ENCODE measurements around the gene ENTR1. TPM values are rescaled to one million over a fixed set of nuclear protein-coding genes. Genes with fewer than 3 reads are reported as not detected.

ENTR1 gene
- total and polyA plus RNA-seq, 2 donors (not counting 1 experiment from before 2014, with no cell fraction given): 77.7 to 86.3 TPM

- intact Hi-C loops (cut with micrococcal nuclease): no loop called here
- H3K79me2 ChIP-seq (ENCODE audit: control insufficient read depth, insufficient read depth, low read length): peaks cover 62% of the 10 kb centered on the region
- POLR2A ChIA-PET: no interaction called here
- H3K9me3 ChIP-seq (ENCODE audit: control extremely low read depth in 1 of 3, control insufficient read depth in 2 of 3, insufficient read depth in 1 of 3, low read length in 2 of 3): no peaks in the 10 kb centered on the region
- Mint-ChIP-seq H3K4me1 (peaks cover 31% of the 10 kb centered on the region), H3K9me3 (ENCODE audit: insufficient read depth) (no peaks in the 10 kb centered on the region), H3K4me3 (no peak overlapping the region), H3K27me3 (no peaks in the 10 kb centered on the region), H3K27ac (no peak overlapping the region)
- WGBS (ENCODE audit: insufficient coverage): 96% methylated on average over 9 of the region's 9 CpGs
- no peak overlapping the region for H2AFZ ChIP-seq (ENCODE audit: insufficient read depth, low read depth, low read length, poor library complexity, severe bottlenecking)
- no peak overlapping the region for H3K9ac ChIP-seq (ENCODE audit: low read length)
- H3K36me3 ChIP-seq (replicated peaks in 1 of 2; ENCODE audit: control extremely low read depth in 1 of 2, control insufficient read depth in 1 of 2, extremely low read depth in 1 of 2, insufficient read depth in 2 of 2, low read length in 1 of 2): peaks cover 0 to 54% of the 10 kb centered on the region in 2 experiments
- H3K4me1 ChIP-seq (ENCODE audit: control insufficient read depth in 2 of 2, insufficient read depth in 2 of 2, low read length in 2 of 2): peaks cover 25 to 32% of the 10 kb centered on the region in 2 donors
- CTCF ChIA-PET: interaction anchor here (1.0 kb wide), 2 partner anchors 26 to 59 kb away, joined by 3 read pairs; no protein-coding TSS in a partner anchor
- ATAC-seq (ENCODE audit: low read depth) (no peak), DNase-seq (no peak)
- H3K4me2 ChIP-seq (replicated peaks; ENCODE audit: low read depth, low read length, poor library complexity, severe bottlenecking): no peak overlapping the region
- peaks cover 45% of the 10 kb centered on the region for H4K20me1 ChIP-seq (ENCODE audit: control insufficient read depth, insufficient read depth, low read length, poor library complexity, severe bottlenecking)
- H3K27ac ChIP-seq (ENCODE audit: low read length in 2 of 2): no peak overlapping the region
- no peak overlapping the region for H3K4me3 ChIP-seq (ENCODE audit: control extremely low read depth in 1 of 5, extremely low read depth in 1 of 5, insufficient read depth in 1 of 5, low read depth in 2 of 5, low read length in 4 of 5)
- no peak for TF ChIP-seq EZH2 (IDR thresholded peaks at IDR 0.05; ENCODE audit: borderline replicate concordance, insufficient read depth, low read depth, low read length, poor library complexity, severe bottlenecking)
- TF ChIP-seq CTCF (IDR thresholded peaks at IDR 0.05): no peak
- H3K27me3 ChIP-seq (replicated peaks in 1 of 4; ENCODE audit: control extremely low read depth in 1 of 4, control insufficient read depth in 3 of 4, insufficient read depth in 4 of 4, low read length in 3 of 4): no peaks in the 10 kb centered on the region
These were observed 2.5 kb upstream of the ENTR1 start for GRCh38 chr9:136412962-136413361.

- ChIA-PET CTCF (interaction anchor here (1.3 kb wide), 1 partner anchor 48 kb away, joined by 5 read pairs; the partner anchor contains the start of gene DNLZ), POLR2A (interaction anchor here (0.8 to 1.0 kb wide), 2 partner anchors 11 to 48 kb away, joined by 3 to 4 read pairs; partner anchors contain the start of genes DNLZ and SNAPC4)
- Histone ChIP-seq H3K36me3 (replicated peaks in 1 of 2; ENCODE audit: control extremely low read depth in 1 of 2, control insufficient read depth in 1 of 2, extremely low read depth in 1 of 2, insufficient read depth in 2 of 2, low read length in 1 of 2) (peaks cover 0 to 52% of the 10 kb centered on the region in 2 experiments), H2AFZ (ENCODE audit: insufficient read depth, low read depth, low read length, poor library complexity, severe bottlenecking) (peak overlapping the region; percentile 76), H3K4me3 (ENCODE audit: control extremely low read depth in 1 of 5, extremely low read depth in 1 of 5, insufficient read depth in 1 of 5, low read depth in 2 of 5, low read length in 4 of 5) (peak overlapping the region; percentile 22 to 96 (median 81)), H4K20me1 (ENCODE audit: control insufficient read depth, insufficient read depth, low read length, poor library complexity, severe bottlenecking) (peaks cover 52% of the 10 kb centered on the region), H3K4me1 (ENCODE audit: control insufficient read depth in 2 of 2, insufficient read depth in 2 of 2, low read length in 2 of 2) (peaks cover 25 to 34% of the 10 kb centered on the region in 2 donors), H3K4me2 (replicated peaks; ENCODE audit: low read depth, low read length, poor library complexity, severe bottlenecking) (peak overlapping the region; percentile 91), H3K9me3 (ENCODE audit: control extremely low read depth in 1 of 3, control insufficient read depth in 2 of 3, insufficient read depth in 1 of 3, low read length in 2 of 3) (no peaks in the 10 kb centered on the region), H3K79me2 (ENCODE audit: control insufficient read depth, insufficient read depth, low read length) (peaks cover 69% of the 10 kb centered on the region), H3K27ac (ENCODE audit: low read length in 2 of 2) (peak overlapping the region; percentile 80 to 91), H3K27me3 (replicated peaks in 1 of 4; ENCODE audit: control extremely low read depth in 1 of 4, control insufficient read depth in 3 of 4, insufficient read depth in 4 of 4, low read length in 3 of 4) (no peaks in the 10 kb centered on the region), H3K9ac (ENCODE audit: low read length) (peak overlapping the region; percentile 84)
- Mint-ChIP-seq H3K9me3 (ENCODE audit: insufficient read depth) (no peaks in the 10 kb centered on the region), H3K27me3 (no peaks in the 10 kb centered on the region), H3K4me3 (peak overlapping the region; percentile 90), H3K27ac (peak overlapping the region; percentile 91), H3K4me1 (peaks cover 34% of the 10 kb centered on the region)
- TF ChIP-seq CTCF (IDR thresholded peaks at IDR 0.05) (no peak), EZH2 (IDR thresholded peaks at IDR 0.05; ENCODE audit: borderline replicate concordance, insufficient read depth, low read depth, low read length, poor library complexity, severe bottlenecking) (no peak)
- 67% methylated on average over 4 of the region's 4 CpGs for WGBS (ENCODE audit: insufficient coverage)
- no peak for ATAC-seq (ENCODE audit: low read depth)
- no peak for DNase-seq
- intact Hi-C loops (cut with micrococcal nuclease): loop anchor here (2.0 kb wide), 1 partner anchor 27 kb away; the partner anchor contains the start of gene INPP5E
These were observed 964 bp upstream of the ENTR1 start for GRCh38 chr9:136411378-136411777.

Data from B cell (primary cell).